ENCODE measurements around the gene CAGE1.

CAGE1 gene

GRCh38 chr6:7309050-7309449 is 80.5 kb downstream of the CAGE1 start:
- no peak for DNase-seq (ENCODE audit: low spot score)

DNA sequence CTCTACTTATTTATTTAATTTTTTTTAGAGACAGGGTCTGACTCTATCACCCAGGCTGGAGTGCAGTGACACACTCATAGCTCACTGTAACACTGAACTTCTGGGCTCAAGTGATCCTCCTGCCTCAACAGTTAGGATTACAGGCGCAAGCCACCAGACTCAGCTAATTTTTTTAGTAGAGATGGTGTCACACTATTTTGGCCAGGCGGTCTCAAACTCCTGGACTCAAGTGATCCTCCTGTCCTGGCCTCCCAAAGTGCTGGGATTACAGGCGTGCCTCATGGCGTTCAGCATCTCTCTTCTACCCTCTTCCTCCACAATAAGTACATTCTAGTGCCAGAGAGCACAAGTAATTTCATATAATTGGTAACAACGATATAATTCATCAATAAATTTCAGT is 82.0 kb downstream of the CAGE1 start:
- DNase-seq (ENCODE audit: low spot score): no peak

- DNase-seq (ENCODE audit: low spot score): no peak
These were observed 84.7 kb downstream of the CAGE1 start for GRCh38 chr6:7304821-7305220.

GRCh38 chr6:7301702-7302101 is 87.8 kb downstream of the CAGE1 start:
- no peak for DNase-seq (ENCODE audit: low spot score)

DNA sequence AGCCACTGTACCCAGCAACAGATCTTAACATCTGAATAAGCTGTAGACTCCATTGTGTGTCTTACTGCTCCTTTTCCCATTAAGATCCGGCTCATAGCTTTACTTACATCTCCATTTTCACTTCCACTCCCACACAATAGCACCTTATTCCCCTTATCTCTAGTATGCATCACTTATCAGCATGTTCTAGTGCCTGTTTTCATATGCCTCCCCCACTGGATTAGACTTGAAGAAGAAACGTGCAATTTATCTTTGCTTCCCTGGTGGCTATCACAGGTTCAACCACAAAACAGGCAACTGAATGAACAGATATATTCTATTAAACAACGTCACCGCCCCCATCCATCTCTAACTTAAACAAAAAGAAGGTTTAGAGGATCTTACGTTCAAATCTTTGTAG is 88.6 kb downstream of the CAGE1 start:
- DNase-seq (ENCODE audit: low spot score): no peak

GRCh38 chr6:7298113-7298512 is 91.4 kb downstream of the CAGE1 start:
- no peak for DNase-seq (ENCODE audit: low spot score)

DNA sequence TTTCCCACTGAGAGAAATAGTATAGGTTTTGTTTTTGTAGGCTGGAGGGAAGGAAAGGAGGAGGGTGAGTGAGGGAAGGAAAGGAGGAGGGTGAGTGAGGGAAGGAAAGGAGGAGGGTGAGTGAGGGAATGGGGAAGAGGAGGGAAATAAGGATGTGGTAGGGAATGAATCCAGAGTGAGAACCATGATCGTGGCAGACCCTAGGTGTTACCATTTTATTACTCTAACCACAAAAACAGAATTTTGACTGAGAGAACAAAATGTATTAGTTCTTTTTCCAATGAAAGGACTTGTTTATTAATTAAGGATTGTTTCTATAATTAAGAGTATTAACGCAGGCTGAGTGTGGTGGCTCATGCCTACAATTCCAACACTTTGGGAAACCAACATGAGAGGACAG is 92.9 kb downstream of the CAGE1 start:
- no peak for DNase-seq (ENCODE audit: low spot score)

DNA sequence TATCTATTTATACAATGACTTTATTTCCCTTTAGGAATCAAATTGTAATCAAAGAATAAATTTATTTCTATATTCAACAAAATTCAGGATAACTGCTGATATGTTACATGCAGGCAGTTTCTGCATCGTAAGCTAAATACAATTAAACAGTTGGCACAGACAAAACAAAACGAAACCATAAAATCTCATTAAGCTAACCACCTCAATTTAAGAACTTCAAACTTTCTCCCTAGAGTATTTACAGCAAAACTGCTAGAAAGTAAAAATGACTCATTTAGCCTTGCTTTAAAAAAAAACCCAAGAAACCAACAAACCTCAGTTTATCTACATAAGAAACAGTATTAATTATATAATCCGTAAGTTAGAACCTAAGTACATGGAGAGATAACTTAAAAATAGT is 93.6 kb downstream of the CAGE1 start:
- DNase-seq (ENCODE audit: low spot score): no peak

DNA sequence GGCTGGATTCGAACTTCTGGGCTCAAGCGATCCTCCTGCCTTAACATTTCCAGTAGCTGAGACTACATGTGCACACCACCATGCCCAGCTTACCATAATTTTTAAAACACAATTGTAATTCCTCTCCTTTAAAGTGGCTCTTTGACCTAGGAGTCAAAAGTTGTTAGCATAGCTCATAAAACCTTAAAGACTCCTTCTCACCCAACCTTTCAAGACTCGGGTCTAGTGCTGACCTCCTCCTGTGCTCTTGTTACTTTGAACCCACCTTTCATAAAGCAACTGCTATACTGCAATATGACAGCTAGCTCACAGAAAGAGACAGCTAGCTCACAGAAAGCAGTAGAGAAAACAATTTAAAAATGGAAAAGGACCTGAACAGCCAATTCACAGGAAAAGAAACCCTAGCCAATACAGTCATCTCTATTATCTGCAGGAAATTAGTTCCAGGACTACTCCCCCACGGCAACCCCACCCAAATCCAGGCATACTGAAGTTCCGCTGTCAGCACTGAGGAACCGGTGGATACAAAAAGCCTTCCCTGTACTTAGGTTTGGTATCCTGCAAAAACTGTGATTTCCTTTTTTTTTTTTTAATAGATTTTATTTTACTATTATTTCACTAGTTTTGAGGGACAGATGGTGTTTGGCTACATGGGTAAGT is 96.8 kb downstream of the CAGE1 start:
- no peak for DNase-seq (ENCODE audit: low spot score)

GRCh38 chr6:7290079-7290478 is 99.5 kb downstream of the CAGE1 start:
- DNase-seq (ENCODE audit: low spot score): no peak

DNA sequence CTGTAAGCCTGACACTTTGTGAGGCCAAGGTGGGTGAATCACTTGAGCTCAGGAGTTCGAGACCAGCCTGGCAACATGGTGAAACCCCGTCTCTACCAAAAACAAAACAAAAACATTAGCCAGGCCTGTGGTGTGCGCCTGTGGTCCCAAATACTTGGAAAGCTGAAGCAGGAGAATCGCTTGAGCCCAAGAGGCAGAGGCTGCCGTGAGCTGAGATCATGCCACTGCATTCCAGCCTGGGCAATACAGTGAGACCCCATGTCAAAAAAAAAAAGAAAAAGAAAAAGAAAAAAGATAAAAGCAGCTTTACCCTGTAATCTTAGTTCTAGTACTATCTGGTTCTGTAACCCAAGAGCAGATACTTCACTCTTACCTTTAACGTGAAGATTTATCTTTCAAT is 104.1 kb downstream of the CAGE1 start:
- no peak for DNase-seq (ENCODE audit: low spot score)

DNA sequence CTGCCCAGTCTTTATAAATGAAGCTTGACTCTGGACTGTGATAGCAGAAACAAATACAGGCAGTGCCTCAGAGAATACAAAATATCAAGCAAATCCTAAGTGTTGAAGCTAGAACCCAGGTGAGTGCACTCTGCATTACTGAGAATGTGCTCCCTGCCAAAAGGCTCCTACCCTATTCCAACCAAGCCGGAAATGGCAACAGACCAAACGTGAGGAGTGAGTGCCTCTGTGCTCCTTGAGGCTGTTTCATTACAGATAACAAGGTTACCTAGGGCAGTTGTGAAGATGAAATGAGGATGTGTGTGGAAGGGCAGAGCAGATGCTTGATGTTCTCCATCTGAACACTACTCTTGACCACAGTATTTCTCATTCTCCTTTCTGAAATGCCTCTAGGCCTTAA is 105.9 kb downstream of the CAGE1 start:
- DNase-seq (ENCODE audit: low spot score): no peak

DNA sequence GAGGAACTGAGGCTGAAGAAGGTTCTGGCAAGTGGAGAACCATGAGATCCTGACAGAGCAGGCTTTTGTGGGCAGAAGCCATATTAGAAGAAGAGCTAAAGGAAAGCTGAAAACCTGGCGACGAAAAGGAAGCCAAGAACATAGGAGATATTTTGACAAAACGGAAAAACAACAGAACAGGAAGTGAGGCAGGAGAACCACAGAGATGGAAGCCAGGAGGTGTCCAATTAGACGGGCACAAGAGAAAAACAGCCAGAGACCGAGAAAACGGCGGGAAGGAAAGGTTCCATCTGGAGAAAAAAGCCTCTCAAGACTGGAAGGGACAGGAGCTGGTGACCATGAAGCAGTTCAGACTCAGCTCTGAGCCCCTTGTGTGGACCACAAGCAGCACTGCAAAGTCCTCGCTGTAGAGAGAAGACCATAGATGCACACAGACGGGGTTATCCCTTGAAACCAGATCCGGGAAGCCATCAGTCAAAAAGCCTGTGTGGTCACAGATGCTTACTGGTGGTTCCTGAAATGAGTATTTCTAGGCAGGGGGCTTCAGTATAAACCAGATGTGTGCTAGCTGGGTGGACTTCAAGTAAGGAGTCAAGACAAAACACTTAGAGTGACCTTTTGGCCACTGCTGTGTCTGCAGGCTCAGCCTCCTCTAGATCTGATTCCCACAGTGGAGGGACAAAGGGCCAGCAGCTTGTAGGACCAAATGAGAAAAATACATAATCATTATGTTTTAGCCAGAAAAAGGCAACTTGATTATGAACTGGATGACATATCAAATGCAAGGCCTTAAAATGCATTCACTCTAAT is 107.2 kb downstream of the CAGE1 start:
- no peak for DNase-seq (ENCODE audit: low spot score)
